Measurements from ENCODE around the gene UGDH.

Gene UGDH

GRCh38 chr4:39451423-39452023 is 75.7 kb downstream of the UGDH start:
- no peak for DNase-seq

GRCh38 chr4:39450618-39451017 is 76.6 kb downstream of the UGDH start:
- DNase-seq: no peak
